Fibroblast of mammary gland (primary cell): ENCODE data around the gene NUP214.
A peak's percentile ranks its signal among the peaks of the same experiment; 100 is the strongest.
"Not testable (repeated sequence)": the region's sequence is repeated elsewhere in the genome, so short reads cannot be mapped to it uniquely, and the experiment has no call there.

Source experiments
- DNase-seq: peaks from one replicate; pipeline ENCODE4 v3.0.0-alpha.2; 2010; ENCODE audit warnings: low read depth
- H3K4me3 ChIP-seq: 2 replicates; pipeline ENCODE4 v1.5.1; 2011; ENCODE audit warnings: low read depth, mild to moderate bottlenecking, low read length, moderate library complexity; ENCODE audit not compliant: control insufficient read depth
- CTCF ChIP-seq: conservative IDR thresholded peaks from 2 replicates; pipeline ENCODE4 v1.5.1; 2011; ENCODE audit warnings: low read depth, low read length, inconsistent platforms; ENCODE audit not compliant: control insufficient read depth, insufficient read depth

NUP214 gene

GRCh38 chr9:131204285-131204684 is 78.9 kb downstream of the NUP214 start:
- H3K4me3 ChIP-seq, result no peak overlapping the region
- TF ChIP-seq CTCF, result no peak

GRCh38 chr9:131206495-131206894 is 81.1 kb downstream of the NUP214 start:
- no peak overlapping the region for H3K4me3 ChIP-seq
- DNase-seq, result no peak
- TF ChIP-seq CTCF, result no peak

More at GRCh38 chr9:131204285-131204684, 78.9 kb downstream of the NUP214 start:
- no peak for DNase-seq

- not testable (repeated sequence) for DNase-seq, H3K4me3 ChIP-seq
Observed at GRCh38 chr9:131211920-131212319, 86.5 kb downstream of the NUP214 start.

- no peak for TF ChIP-seq CTCF
- no peak overlapping the region for H3K4me3 ChIP-seq
- DNase-seq, result peak; percentile 18
Observed at GRCh38 chr9:131214286-131214856, 89.0 kb downstream of the NUP214 start.

- no peak for TF ChIP-seq CTCF
- no peak for DNase-seq
- no peak overlapping the region for H3K4me3 ChIP-seq
Observed at GRCh38 chr9:131214876-131215275, 89.5 kb downstream of the NUP214 start.

- no peak for DNase-seq
- H3K4me3 ChIP-seq, result no peak overlapping the region
- TF ChIP-seq CTCF, result no peak
Observed at GRCh38 chr9:131216806-131217205, 91.4 kb downstream of the NUP214 start.

- no peak overlapping the region for H3K4me3 ChIP-seq
- DNase-seq, result no peak
- TF ChIP-seq CTCF, result no peak
Observed at GRCh38 chr9:131217331-131218031, 92.1 kb downstream of the NUP214 start.
